GM12878 (cell line): ENCODE results near the gene MICB. TPM values are rescaled to one million over a fixed set of nuclear protein-coding genes. Genes with fewer than 3 reads are reported as not detected.

Experiments used
- ATAC-seq: fragments of 200-7000 bp; cut with Tn5 transposase; 3 replicates; pipeline ENCODE4 v1.9.1; 2020; ENCODE audit warnings: mild to moderate bottlenecking, moderate library complexity
- BruUV-seq: library from RNA; stranded (reverse); fragments of 400-500 nt; replicated peaks from 2 replicates; lab custom pipeline; 2021; lab: Mats Ljungman, UMichigan
- CTCF ChIA-PET: fragments of 300-600 bp; sonication (Branson Sonifier 250); formaldehyde crosslinking; extraction: SDS; loops from one replicate; lab custom pipeline; 2021; ENCODE audit warnings: inconsistent platforms; lab: Yijun Ruan, JAX
- POLR2A ChIA-PET: fragments of 350-600 bp; formaldehyde crosslinking; extraction: SDS; loops from one replicate; lab custom pipeline; 2021; ENCODE audit warnings: inconsistent platforms; lab: Charles Lee
- RAD21 ChIA-PET: fragments of 300-600 bp; sonication (Branson Sonifier 250); formaldehyde crosslinking; loops from one replicate; lab custom pipeline; 2023; ENCODE audit warnings: antibody characterized with exemption; ENCODE audit not compliant: unreplicated experiment; lab: Charles Lee
- SMC1A ChIA-PET: fragments of 300-600 bp; sonication (Branson Sonifier 250); formaldehyde crosslinking; loops from one replicate; lab custom pipeline; 2023; ENCODE audit not compliant: unreplicated experiment, uncharacterized antibody; lab: Charles Lee
- DNase-seq: peaks from one replicate; pipeline ENCODE4 v3.0.0-alpha.2; 2011; ENCODE audit warnings: low read depth, low spot score
- FAIRE-seq: peaks from 3 replicates; lab custom pipeline; 2011; peaks lifted over from hg19 to GRCh38; lab: Jason Lieb, UNC
- H2AFZ ChIP-seq: 2 replicates; pipeline ENCODE4 v1.6.0; 2011; ENCODE audit warnings: low read depth, low read length, control low read depth; ENCODE audit not compliant: control insufficient read depth
- H3K27ac ChIP-seq: 2 replicates; pipeline ENCODE4 v1.5.1; 2011; ENCODE audit warnings: control low read depth; ENCODE audit not compliant: control insufficient read depth, insufficient read depth
- H3K27me3 ChIP-seq, 2 experiments: replicated peaks in 1 of 2; 2 replicates each; pipeline versions ENCODE4 v1.6.0 to v1.6.1; 2011; ENCODE audit warnings: low read length in 1 of 2; ENCODE audit not compliant: control insufficient read depth in 2 of 2, insufficient read depth in 2 of 2
- H3K36me3 ChIP-seq, 2 experiments: 2 replicates each; pipeline ENCODE4 v1.5.1; 2011; ENCODE audit warnings: low read length in 1 of 2; ENCODE audit not compliant: control insufficient read depth in 2 of 2, insufficient read depth in 2 of 2
- H3K4me1 ChIP-seq: 2 replicates; pipeline ENCODE4 v1.6.1; 2011; ENCODE audit warnings: mild to moderate bottlenecking, low read length, moderate library complexity, mixed read lengths; ENCODE audit not compliant: control insufficient read depth, insufficient read depth
- H3K4me2 ChIP-seq: 2 replicates; pipeline ENCODE4 v1.6.0; 2011; ENCODE audit warnings: control low read depth; ENCODE audit not compliant: control insufficient read depth, insufficient read depth
- H3K4me3 ChIP-seq: fragments of 200-600 bp; sonication (generic); 2 replicates; pipeline ENCODE4 v1.5.1; 2016
- H3K79me2 ChIP-seq: 2 replicates; pipeline ENCODE4 v1.6.0; 2011; ENCODE audit warnings: low read length; ENCODE audit not compliant: control insufficient read depth, insufficient read depth
- H3K9ac ChIP-seq: 2 replicates; pipeline ENCODE4 v1.8.0; 2011; ENCODE audit warnings: low read length, control low read depth, mixed read lengths; ENCODE audit not compliant: control insufficient read depth, insufficient read depth
- H3K9me3 ChIP-seq: replicated peaks from 3 replicates; pipeline ENCODE4 v1.5.1; 2011; ENCODE audit warnings: mild to moderate bottlenecking, low read length; ENCODE audit not compliant: control insufficient read depth, insufficient read depth
- H4K20me1 ChIP-seq: 2 replicates; pipeline ENCODE4 v1.6.0; 2011; ENCODE audit not compliant: control insufficient read depth, insufficient read depth
- BMI1 ChIP-seq: fragments of 450-650 bp; IDR thresholded peaks from 2 replicates; pipeline ENCODE4 v1.6.1; 2016; ENCODE audit warnings: mild to moderate bottlenecking, moderate library complexity, borderline replicate concordance
- BRCA1 ChIP-seq: IDR thresholded peaks from 2 replicates; pipeline ENCODE4 v1.6.1; 2011; ENCODE audit warnings: low read depth, low read length, improper control_type of control experiment
- CHD4 ChIP-seq: fragments of 200-600 bp; sonication (generic); IDR thresholded peaks from 2 replicates; pipeline ENCODE4 v1.6.1; 2016; ENCODE audit warnings: mild to moderate bottlenecking
- EED ChIP-seq: sonication (generic); IDR thresholded peaks from 2 replicates; pipeline ENCODE4 v1.6.1; 2016; ENCODE audit warnings: antibody characterized with exemption, low read depth
- KLF5 ChIP-seq: fragments of 450-650 bp; IDR thresholded peaks from 2 replicates; pipeline ENCODE4 v1.6.1; 2014; ENCODE audit warnings: mild to moderate bottlenecking; ENCODE audit not compliant: partially characterized antibody
- MTA3 ChIP-seq: IDR thresholded peaks from 2 replicates; pipeline ENCODE4 v1.6.1; 2012; ENCODE audit warnings: low read length, inconsistent platforms, borderline replicate concordance
- MXI1 ChIP-seq: fragments of 150-350 bp; IDR thresholded peaks from 2 replicates; pipeline ENCODE4 v1.6.1; 2011; ENCODE audit warnings: low read depth, mild to moderate bottlenecking, inconsistent platforms, low read length, improper control_type of control experiment
- NFIC ChIP-seq: IDR thresholded peaks from 2 replicates; pipeline ENCODE4 v1.6.1; 2012; ENCODE audit warnings: low read depth, mild to moderate bottlenecking, inconsistent platforms, low read length, moderate library complexity
- POLR2AphosphoS2 ChIP-seq: IDR thresholded peaks from 2 replicates; pipeline ENCODE4 v1.6.1; 2011; ENCODE audit warnings: low read depth, mild to moderate bottlenecking, low read length, improper control_type of control experiment, moderate library complexity
- SIN3A ChIP-seq: IDR thresholded peaks from 2 replicates; pipeline ENCODE4 v1.6.1; 2012; ENCODE audit warnings: low read depth, low read length, improper control_type of control experiment
- SRF ChIP-seq, 2 experiments: IDR thresholded peaks; 2 replicates each; pipeline ENCODE4 v1.6.1; 2011; ENCODE audit warnings: low read depth in 2 of 2, low read length in 2 of 2, mild to moderate bottlenecking in 1 of 2, moderate library complexity in 1 of 2
- TAF1 ChIP-seq: IDR thresholded peaks from 2 replicates; pipeline ENCODE4 v1.6.1; 2011; ENCODE audit warnings: mild to moderate bottlenecking, low read depth, low read length, borderline replicate concordance
- TBL1XR1 ChIP-seq: IDR thresholded peaks from 2 replicates; pipeline ENCODE4 v1.6.1; 2012; ENCODE audit warnings: low read depth, low read length, improper control_type of control experiment
- WGBS: methylation state at CpG from one replicate; pipeline ENCODE4 v1.1.6; 2016; ENCODE audit warnings: low lambda C conversion rate; ENCODE audit not compliant: insufficient replicate concordance, insufficient coverage; ENCODE audit errors: missing lambda C conversion rate; 5-methylcytosine and 5-hydroxymethylcytosine counted together
- in situ Hi-C: fragments of 300-500 bp; cut with MboI; formaldehyde crosslinking; loops from 9 replicates; pipeline ENCODE4 v1.14.3; 2018; ENCODE audit warnings: mixed read lengths
- intact Hi-C: fragments of 100-400 bp; cut with micrococcal nuclease; formaldehyde crosslinking; loops from one replicate; pipeline ENCODE4 v1.14.2; 2022; ENCODE audit not compliant: unreplicated experiment
- polyA plus RNA-seq, 11 experiments: library from polyadenylated mRNA; depleted of rRNA in 4 of 11; unstranded in 6 of 11; stranded (reverse) in 5 of 11; fragments of >200 nt; fragmentation: Nextera tagmentation in 4 of 11; fragmentation: Illumina TruSeq in 1 of 11; extraction: Ambion mirVana in 4 of 11; extraction: Trizol in 1 of 11; gene quantifications; 1 replicate in 1 of 11; 2 replicates in 10 of 11; pipeline versions ENCODE4 v1.2.1 to v1.2.3, GENCODE V29; 2011 to 2016; ENCODE audit warnings: inconsistent platforms in 2 of 11, missing spikeins in 2 of 11, low read depth in 1 of 11
- total RNA-seq, 4 experiments: library from RNA; depleted of rRNA in 3 of 4; stranded (reverse); fragments of >200 nt in 3 of 4; fragmentation: Illumina TruSeq in 1 of 4; extraction: Trizol in 1 of 4; gene quantifications; 2 replicates each; pipeline versions ENCODE4 v1.2.1 to v1.2.3, GENCODE V29; 2013 to 2021
- TF ChIP-seq, protein P1 (sequence below): fragments of 450-650 bp; IDR thresholded peaks from 2 replicates; pipeline ENCODE4 v1.6.1; 2017; ENCODE audit warnings: borderline replicate concordance
- TF ChIP-seq, protein P2 (sequence below): fragments of 450-650 bp; IDR thresholded peaks from 2 replicates; pipeline ENCODE4 v1.6.1; 2016; ENCODE audit warnings: mild to moderate bottlenecking

Gene MICB
- total and polyA plus RNA-seq, 10 of the 15 experiments (the other 5 are each of a cell fraction or from before 2014, with no cell fraction given), result 9.0 to 37.1 (median 17.8) TPM

DNA sequence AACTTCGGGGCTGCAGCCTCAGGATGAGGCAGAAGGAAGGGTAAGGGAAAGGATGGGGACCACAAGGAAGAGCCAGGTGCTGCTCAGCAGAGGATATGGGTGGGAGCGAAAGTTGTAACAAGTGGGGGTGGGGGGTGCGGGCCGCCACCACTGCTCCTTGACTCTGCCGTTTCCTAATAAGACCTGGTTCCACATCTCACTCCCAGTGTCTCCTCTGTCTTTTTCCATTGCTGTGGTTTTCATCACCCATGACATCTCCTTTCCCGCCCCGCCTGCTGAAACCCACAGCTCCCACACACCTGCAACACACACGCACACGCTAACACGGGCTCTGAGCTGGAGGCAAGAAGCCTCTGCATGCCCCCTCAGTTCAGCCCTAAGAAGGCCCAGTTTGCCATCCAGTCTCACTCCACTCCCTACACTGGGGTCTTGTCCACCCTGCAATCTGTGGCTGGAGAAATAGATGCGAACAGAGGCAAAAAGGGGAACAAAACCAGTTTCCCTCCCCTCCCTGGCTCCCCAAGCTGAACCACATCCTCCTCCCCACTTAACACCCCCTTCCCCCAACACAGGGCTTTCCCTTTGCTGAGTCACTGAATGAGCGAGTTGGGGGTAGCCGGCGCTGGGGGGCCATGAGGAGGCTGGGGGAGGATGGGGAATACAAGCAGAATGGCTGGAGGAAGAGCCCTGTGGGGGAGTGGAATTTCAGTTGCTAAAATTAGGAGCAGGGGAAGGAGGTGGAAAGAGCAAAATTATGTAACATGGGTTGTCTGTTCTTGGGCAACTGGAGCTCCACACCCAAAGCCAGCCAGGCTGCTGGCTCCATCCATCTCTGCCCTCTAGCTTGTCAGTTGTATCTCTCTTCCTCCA is 60.9 kb downstream of the MICB start:
- FAIRE-seq, result peak; percentile 80
- TF ChIP-seq SRF (IDR thresholded peaks at IDR 0.05; ENCODE audit: low read depth in 2 of 2, low read length in 2 of 2), result 0 out of 4 replicates have a peak, but pooled peaks of 1 of the 2 experiments have one; percentile 63
- TF ChIP-seq TBL1XR1, result peak; percentile 98
- TF ChIP-seq MXI1, result no peak
- TF ChIP-seq TAF1, result peak; percentile 46; the same call in 1 of the 2 replicates
- TF ChIP-seq, protein P1, sequence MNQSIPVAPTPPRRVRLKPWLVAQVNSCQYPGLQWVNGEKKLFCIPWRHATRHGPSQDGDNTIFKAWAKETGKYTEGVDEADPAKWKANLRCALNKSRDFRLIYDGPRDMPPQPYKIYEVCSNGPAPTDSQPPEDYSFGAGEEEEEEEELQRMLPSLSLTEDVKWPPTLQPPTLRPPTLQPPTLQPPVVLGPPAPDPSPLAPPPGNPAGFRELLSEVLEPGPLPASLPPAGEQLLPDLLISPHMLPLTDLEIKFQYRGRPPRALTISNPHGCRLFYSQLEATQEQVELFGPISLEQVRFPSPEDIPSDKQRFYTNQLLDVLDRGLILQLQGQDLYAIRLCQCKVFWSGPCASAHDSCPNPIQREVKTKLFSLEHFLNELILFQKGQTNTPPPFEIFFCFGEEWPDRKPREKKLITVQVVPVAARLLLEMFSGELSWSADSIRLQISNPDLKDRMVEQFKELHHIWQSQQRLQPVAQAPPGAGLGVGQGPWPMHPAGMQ, result no peak
- peak; percentile 92 for TF ChIP-seq MTA3
- TF ChIP-seq CHD4, result no peak
- peak; percentile 99 for TF ChIP-seq EED
- TF ChIP-seq NFIC, result peak; percentile 99
- TF ChIP-seq SIN3A, result no peak
- TF ChIP-seq BRCA1, result no peak
- TF ChIP-seq POLR2AphosphoS2, result no peak
- TF ChIP-seq KLF5, result peak; percentile 39
- TF ChIP-seq BMI1, result peak; percentile 75; the same call in 1 of the 2 replicates
- TF ChIP-seq, protein P2, sequence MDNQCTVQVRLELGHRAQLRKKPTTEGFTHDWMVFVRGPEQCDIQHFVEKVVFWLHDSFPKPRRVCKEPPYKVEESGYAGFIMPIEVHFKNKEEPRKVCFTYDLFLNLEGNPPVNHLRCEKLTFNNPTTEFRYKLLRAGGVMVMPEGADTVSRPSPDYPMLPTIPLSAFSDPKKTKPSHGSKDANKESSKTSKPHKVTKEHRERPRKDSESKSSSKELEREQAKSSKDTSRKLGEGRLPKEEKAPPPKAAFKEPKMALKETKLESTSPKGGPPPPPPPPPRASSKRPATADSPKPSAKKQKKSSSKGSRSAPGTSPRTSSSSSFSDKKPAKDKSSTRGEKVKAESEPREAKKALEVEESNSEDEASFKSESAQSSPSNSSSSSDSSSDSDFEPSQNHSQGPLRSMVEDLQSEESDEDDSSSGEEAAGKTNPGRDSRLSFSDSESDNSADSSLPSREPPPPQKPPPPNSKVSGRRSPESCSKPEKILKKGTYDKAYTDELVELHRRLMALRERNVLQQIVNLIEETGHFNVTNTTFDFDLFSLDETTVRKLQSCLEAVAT, result peak; percentile 89

More for the DNA sequence above, 60.9 kb downstream of the MICB start:
- Histone ChIP-seq H3K9me3 (no peaks in the 10 kb centered on the region), H3K27me3 (no peaks in the 10 kb centered on the region), H3K4me2 (peak overlapping the region; percentile 94), H2AFZ (no peak overlapping the region), H3K9ac (peak overlapping the region; percentile 84), H3K4me1 (peaks cover 76% of the 10 kb centered on the region), H3K79me2 (peaks cover 16% of the 10 kb centered on the region), H3K4me3 (peak overlapping the region; percentile 55), H4K20me1 (no peaks in the 10 kb centered on the region), H3K36me3 (peaks cover 0 to 8% of the 10 kb centered on the region in 2 experiments; a peak in 2 of 4 replicates), H3K27ac (peak overlapping the region; percentile 99)
- peak; percentile 87 for DNase-seq
- intact Hi-C loops (loop anchor here (2.0 kb wide), 1 partner anchor 22 kb away; no protein-coding TSS in a partner anchor), in situ Hi-C loops (loop anchor here (25.0 kb wide), 2 partner anchors 1053 to 1403 kb away; partner anchors contain the start of genes BRD2 and HLA-DMA)
- SMC1A ChIA-PET, result interaction anchor here (0.9 to 34.7 kb wide), 5 partner anchors 9 to 63 kb away, joined by 3 to 1989 read pairs (median 5); partner anchors contain the start of genes LST1, LTA, LTB and NCR3
- ATAC-seq, result peak; percentile 67
- TSS peak; percentile 94 for BruUV-seq
- POLR2A ChIA-PET, result interaction anchor here (1.0 to 9.1 kb wide), 7 partner anchors 10 to 57 kb away, joined by 4 to 255 read pairs (median 8); partner anchors contain the start of genes DDX39B, LTB, NCR3 and TNF
- RAD21 ChIA-PET, result interaction anchor here (0.6 to 15.9 kb wide), 5 partner anchors 10 to 37 kb away, joined by 4 to 620 read pairs (median 62); partner anchors contain the start of genes ATP6V1G2, DDX39B, LST1 and LTA
- CTCF ChIA-PET, result interaction anchor here (0.6 to 34.8 kb wide), 6 partner anchors 9 to 1286 kb away, joined by 3 to 2098 read pairs (median 12); partner anchors contain the start of genes LST1, LTA, LTB and MDC1
- under 1% methylated on average over 14 of the region's 14 CpGs for WGBS
